HepG2 (cell line): ENCODE measurements around the gene SLC2A5. TPM values are rescaled to one million over a fixed set of nuclear protein-coding genes. Genes with fewer than 3 reads are reported as not detected.

Experiments
- AKNA ChIP-seq: sonication (generic); formaldehyde crosslinking; IDR thresholded peaks from 2 replicates; pipeline ENCODE4 v1.4.0; 2020; ENCODE audit warnings: missing genetic modification reagents, borderline replicate concordance
- EED ChIP-seq: sonication (generic); formaldehyde crosslinking; IDR thresholded peaks from 2 replicates; pipeline ENCODE4 v1.5.0; 2020; ENCODE audit warnings: mild to moderate bottlenecking, missing genetic modification reagents
- GFI1 ChIP-seq: sonication (generic); formaldehyde crosslinking; IDR thresholded peaks from 2 replicates; pipeline ENCODE4 v1.5.0; 2020; ENCODE audit warnings: missing genetic modification reagents, mild to moderate bottlenecking, borderline replicate concordance
- HNF4G ChIP-seq, 2 experiments: sonication (generic) in 1 of 2; formaldehyde crosslinking in 1 of 2; IDR thresholded peaks; 2 replicates each; pipeline versions ENCODE4 v1.4.0 to v1.6.1; 2011 to 2020; ENCODE audit warnings: borderline replicate concordance in 2 of 2, low read depth in 2 of 2, mild to moderate bottlenecking in 2 of 2, low read length in 1 of 2, missing genetic modification reagents in 1 of 2, moderate library complexity in 1 of 2
- KDM5B ChIP-seq: sonication (generic); formaldehyde crosslinking; IDR thresholded peaks from 2 replicates; pipeline ENCODE4 v1.4.0; 2020; ENCODE audit warnings: missing genetic modification reagents, mild to moderate bottlenecking, borderline replicate concordance
- NFE2L1 ChIP-seq: sonication (generic); formaldehyde crosslinking; IDR thresholded peaks from 2 replicates; pipeline ENCODE4 v1.4.0; 2020; ENCODE audit warnings: missing genetic modification reagents, mild to moderate bottlenecking, borderline replicate concordance
- SATB2 ChIP-seq: sonication (generic); formaldehyde crosslinking; IDR thresholded peaks from 2 replicates; pipeline ENCODE4 v1.5.0; 2020; ENCODE audit warnings: missing genetic modification reagents
- SMARCE1 ChIP-seq: fragments of 450-650 bp; IDR thresholded peaks from 2 replicates; pipeline ENCODE4 v1.6.1; 2017; ENCODE audit warnings: borderline replicate concordance
- SOX13 ChIP-seq, 3 experiments: fragments of 450-650 bp in 1 of 3; sonication (generic) in 1 of 3; formaldehyde crosslinking in 1 of 3; IDR thresholded peaks in 2 of 3; conservative IDR thresholded peaks in 1 of 3; 2 replicates each; pipeline versions ENCODE4 v1.5.0 to v1.6.1; 2016 to 2020; ENCODE audit warnings: antibody characterized with exemption in 1 of 3, mild to moderate bottlenecking in 1 of 3, missing compliant biosample characterization in 1 of 3, missing genetic modification reagents in 1 of 3, moderate library complexity in 1 of 3
- ZBTB20 ChIP-seq: sonication (generic); formaldehyde crosslinking; IDR thresholded peaks from 2 replicates; pipeline ENCODE4 v1.8.1; 2023; ENCODE audit warnings: missing genetic modification reagents, low read depth, mild to moderate bottlenecking, borderline replicate concordance
- ZMYM3 ChIP-seq: sonication (generic); formaldehyde crosslinking; IDR thresholded peaks from 2 replicates; pipeline ENCODE4 v1.5.1; 2020; ENCODE audit warnings: mild to moderate bottlenecking, missing genetic modification reagents
- ZNF230 ChIP-seq: sonication (generic); formaldehyde crosslinking; IDR thresholded peaks from 2 replicates; pipeline ENCODE4 v1.4.0; 2020; ENCODE audit warnings: mild to moderate bottlenecking, missing genetic modification reagents
- ZNF33A ChIP-seq: sonication (generic); formaldehyde crosslinking; IDR thresholded peaks from 2 replicates; pipeline ENCODE4 v1.5.1; 2020; ENCODE audit warnings: missing genetic modification reagents, mild to moderate bottlenecking, moderate library complexity, borderline replicate concordance
- ZNF350 ChIP-seq: sonication (generic); formaldehyde crosslinking; IDR thresholded peaks from 2 replicates; pipeline ENCODE4 v1.4.0; 2020; ENCODE audit warnings: mild to moderate bottlenecking, low read depth, missing genetic modification reagents, borderline replicate concordance
- ZNF605 ChIP-seq: sonication (generic); formaldehyde crosslinking; IDR thresholded peaks from 2 replicates; pipeline ENCODE4 v1.8.0; 2022; ENCODE audit warnings: mild to moderate bottlenecking, missing genetic modification reagents
- ZNF614 ChIP-seq: IDR thresholded peaks from 2 replicates; pipeline ENCODE4 v1.6.1; 2018; ENCODE audit warnings: missing biosample characterization, missing genetic modification reagents, inconsistent platforms, borderline replicate concordance
- polyA plus RNA-seq, 8 experiments: library from polyadenylated mRNA; depleted of rRNA in 3 of 8; stranded (reverse) in 7 of 8; unstranded in 1 of 8; fragments of >200 nt; fragmentation: Illumina TruSeq in 4 of 8; extraction: Trizol in 4 of 8; gene quantifications; 2 replicates each; pipeline versions ENCODE4 v1.2.1 to v1.2.3, GENCODE V29; 2011 to 2016; ENCODE audit warnings: low read depth in 4 of 8, missing spikeins in 1 of 8, mixed read lengths in 1 of 8; ENCODE audit not compliant: insufficient read depth in 1 of 8
- total RNA-seq, 5 experiments: library from RNA; depleted of rRNA; stranded (reverse); fragments of >200 nt; fragmentation: Illumina TruSeq; extraction: Trizol; gene quantifications; 2 replicates each; pipeline ENCODE4 v1.2.3, GENCODE V29; 2016; ENCODE audit warnings: low read depth in 1 of 5
- TF ChIP-seq, protein P1 (sequence below): sonication (generic); formaldehyde crosslinking; IDR thresholded peaks from 2 replicates; pipeline ENCODE4 v1.4.0; 2020; ENCODE audit warnings: mild to moderate bottlenecking, missing genetic modification reagents

The SLC2A5 gene
- total and polyA plus RNA-seq, 2 of the 13 experiments (the other 11 are each of a cell fraction or from before 2014, with no cell fraction given) = 0.04 to 0.54 TPM

GRCh38 chr1:9112961-9113880 is 43.8 kb upstream of the SLC2A5 start (continued):
- TF ChIP-seq AKNA (CRISPR knock-in tag) (no peak), NFE2L1 (CRISPR knock-in tag) (no peak), ZNF614 (CRISPR knock-in tag) (peak; percentile 89; the same call in 1 of the 2 replicates), ZMYM3 (CRISPR knock-in tag) (peak; percentile 84), SMARCE1 (no peak), ZNF230 (CRISPR knock-in tag) (no peak), ZBTB20 (CRISPR knock-in tag) (peak; percentile 64; the same call in 1 of the 2 replicates), EED (CRISPR knock-in tag) (peak; percentile 7; the same call in 1 of the 2 replicates), GFI1 (peak; percentile 89), SATB2 (CRISPR knock-in tag) (no peak), ZNF33A (CRISPR knock-in tag) (no peak), HNF4G (IDR thresholded peaks at IDR 0.05; ENCODE audit: borderline replicate concordance, low read depth, low read length) (peak; percentile 80; the same call in 1 of the 2 replicates), HNF4G (CRISPR knock-in tag; IDR thresholded peaks at IDR 0.05; ENCODE audit: borderline replicate concordance, low read depth) (peak; percentile 63; the same call in 1 of the 2 replicates), SOX13 (IDR thresholded peaks at IDR 0.05) (peak; percentile 68; the same call in 1 of the 2 replicates), SOX13 (CRISPR knock-in tag; conservative IDR thresholded peaks at IDR 0.05 in 1 of 2, IDR thresholded peaks at IDR 0.05 in 1 of 2) (peak in 1 of 2 experiments; percentile 77; a peak in 2 of 4 replicates), ZNF350 (peak; percentile 90), ZNF605 (CRISPR knock-in tag) (0 out of 2 replicates have a peak, but pooled peaks have one; percentile 1), KDM5B (CRISPR knock-in tag) (no peak)
- TF ChIP-seq, protein P1, sequence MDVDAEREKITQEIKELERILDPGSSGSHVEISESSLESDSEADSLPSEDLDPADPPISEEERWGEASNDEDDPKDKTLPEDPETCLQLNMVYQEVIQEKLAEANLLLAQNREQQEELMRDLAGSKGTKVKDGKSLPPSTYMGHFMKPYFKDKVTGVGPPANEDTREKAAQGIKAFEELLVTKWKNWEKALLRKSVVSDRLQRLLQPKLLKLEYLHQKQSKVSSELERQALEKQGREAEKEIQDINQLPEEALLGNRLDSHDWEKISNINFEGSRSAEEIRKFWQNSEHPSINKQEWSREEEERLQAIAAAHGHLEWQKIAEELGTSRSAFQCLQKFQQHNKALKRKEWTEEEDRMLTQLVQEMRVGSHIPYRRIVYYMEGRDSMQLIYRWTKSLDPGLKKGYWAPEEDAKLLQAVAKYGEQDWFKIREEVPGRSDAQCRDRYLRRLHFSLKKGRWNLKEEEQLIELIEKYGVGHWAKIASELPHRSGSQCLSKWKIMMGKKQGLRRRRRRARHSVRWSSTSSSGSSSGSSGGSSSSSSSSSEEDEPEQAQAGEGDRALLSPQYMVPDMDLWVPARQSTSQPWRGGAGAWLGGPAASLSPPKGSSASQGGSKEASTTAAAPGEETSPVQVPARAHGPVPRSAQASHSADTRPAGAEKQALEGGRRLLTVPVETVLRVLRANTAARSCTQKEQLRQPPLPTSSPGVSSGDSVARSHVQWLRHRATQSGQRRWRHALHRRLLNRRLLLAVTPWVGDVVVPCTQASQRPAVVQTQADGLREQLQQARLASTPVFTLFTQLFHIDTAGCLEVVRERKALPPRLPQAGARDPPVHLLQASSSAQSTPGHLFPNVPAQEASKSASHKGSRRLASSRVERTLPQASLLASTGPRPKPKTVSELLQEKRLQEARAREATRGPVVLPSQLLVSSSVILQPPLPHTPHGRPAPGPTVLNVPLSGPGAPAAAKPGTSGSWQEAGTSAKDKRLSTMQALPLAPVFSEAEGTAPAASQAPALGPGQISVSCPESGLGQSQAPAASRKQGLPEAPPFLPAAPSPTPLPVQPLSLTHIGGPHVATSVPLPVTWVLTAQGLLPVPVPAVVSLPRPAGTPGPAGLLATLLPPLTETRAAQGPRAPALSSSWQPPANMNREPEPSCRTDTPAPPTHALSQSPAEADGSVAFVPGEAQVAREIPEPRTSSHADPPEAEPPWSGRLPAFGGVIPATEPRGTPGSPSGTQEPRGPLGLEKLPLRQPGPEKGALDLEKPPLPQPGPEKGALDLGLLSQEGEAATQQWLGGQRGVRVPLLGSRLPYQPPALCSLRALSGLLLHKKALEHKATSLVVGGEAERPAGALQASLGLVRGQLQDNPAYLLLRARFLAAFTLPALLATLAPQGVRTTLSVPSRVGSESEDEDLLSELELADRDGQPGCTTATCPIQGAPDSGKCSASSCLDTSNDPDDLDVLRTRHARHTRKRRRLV (CRISPR knock-in tag) = no peak
